ENCODE data around the gene TRIM2.

Gene TRIM2

DNA sequence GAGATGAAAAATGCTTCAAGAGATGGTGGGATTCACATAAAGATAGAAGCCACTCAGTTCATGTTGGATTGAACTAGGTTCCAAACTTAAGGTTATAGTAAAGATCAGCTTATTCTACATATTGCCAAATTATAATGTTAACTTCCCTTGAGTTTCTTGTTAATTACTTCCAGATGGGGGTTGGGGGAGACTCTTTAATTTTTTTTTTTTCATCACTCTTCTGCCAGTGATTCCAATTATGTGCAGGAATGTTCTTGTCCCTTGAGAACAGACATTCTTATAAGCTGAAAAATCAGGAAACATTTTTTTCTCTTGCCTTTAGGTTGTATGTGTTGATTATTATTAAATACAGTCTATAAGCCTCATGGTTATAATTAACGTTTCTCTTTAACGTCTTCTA lies 170.2 kb downstream of the TRIM2 start:
- DNase-seq (ENCODE audit: low read depth in 2 of 2) = no peak

DNA sequence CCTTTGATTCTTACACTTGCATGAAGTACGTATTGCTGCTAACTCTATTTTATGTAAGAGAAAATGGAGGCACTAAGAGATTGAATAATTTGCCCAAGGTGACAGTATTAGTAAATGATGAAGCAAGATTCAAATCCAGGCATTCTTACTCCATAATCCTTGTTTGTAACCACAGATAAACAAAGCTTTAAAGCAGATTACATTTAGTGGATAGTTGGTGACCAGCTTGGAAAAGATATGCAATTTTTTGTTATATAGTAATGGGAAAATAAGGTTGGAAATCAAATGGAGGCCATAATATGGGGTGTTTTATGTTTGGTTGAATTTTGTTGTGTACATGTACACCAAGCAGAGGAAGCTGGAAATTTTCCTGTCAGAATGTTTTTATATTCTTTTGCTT lies 171.1 kb downstream of the TRIM2 start:
- DNase-seq (ENCODE audit: low read depth in 2 of 2) = no peak

DNA sequence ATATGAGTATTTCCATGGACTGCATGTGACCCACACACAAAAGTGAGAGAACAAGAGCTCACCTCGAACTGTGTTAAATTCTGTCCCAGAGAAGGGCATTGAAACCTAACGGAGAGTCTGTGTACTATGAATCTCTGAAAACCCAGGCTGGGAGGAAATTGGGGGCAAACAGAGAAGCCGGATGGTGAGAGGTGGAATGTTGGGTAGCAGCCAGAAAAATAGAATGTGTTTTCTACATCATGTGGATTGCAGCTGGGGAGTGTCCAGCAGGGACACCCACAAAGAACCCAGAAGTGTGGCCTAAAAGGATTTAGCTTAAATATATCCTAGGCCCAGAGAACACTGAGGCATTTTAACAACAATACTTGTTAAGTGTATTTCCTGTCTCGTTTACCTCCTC lies 178.9 kb downstream of the TRIM2 start:
- no peak for DNase-seq (ENCODE audit: low read depth in 2 of 2)

DNA sequence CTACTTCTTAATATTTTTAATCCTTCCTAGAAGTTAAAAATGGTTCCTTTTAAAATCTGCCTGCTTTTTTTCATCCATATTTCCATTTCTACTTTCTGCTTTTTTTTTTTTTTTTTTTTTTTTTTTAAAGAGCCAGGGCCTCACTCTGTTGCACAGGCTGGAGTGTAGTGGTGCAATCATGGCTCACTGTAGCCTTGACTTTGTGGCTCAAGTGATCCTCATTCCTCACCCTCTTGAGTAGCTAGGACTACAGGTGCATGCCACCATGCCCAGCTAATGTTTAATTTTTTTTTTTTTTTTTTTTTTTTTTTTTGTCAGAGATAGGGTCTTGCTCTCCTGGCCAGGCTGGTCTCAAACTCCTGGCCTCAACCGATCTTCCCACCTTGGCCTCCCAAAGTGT lies 179.9 kb downstream of the TRIM2 start:
- no peak for DNase-seq (ENCODE audit: low read depth in 2 of 2)

DNA sequence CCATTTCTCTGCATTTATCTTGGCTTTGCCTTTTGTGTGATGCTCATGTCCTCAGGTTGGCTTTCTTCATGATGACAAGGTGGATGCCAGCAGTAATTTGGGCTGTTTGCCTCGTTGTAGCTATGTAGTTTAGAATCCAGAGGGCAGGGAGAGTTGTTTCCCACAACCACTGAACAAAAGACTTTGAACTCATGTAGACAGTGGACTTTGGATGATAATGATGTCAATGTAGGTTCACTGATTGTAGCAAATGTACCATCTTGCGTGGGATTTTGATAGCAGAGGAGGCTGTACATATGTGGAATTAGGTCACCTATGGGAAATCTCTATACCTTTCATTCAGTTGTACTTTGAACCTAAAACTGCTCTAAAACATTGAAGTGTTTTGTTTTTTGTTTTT lies 181.5 kb downstream of the TRIM2 start:
- no peak for DNase-seq (ENCODE audit: low read depth in 2 of 2)

DNA sequence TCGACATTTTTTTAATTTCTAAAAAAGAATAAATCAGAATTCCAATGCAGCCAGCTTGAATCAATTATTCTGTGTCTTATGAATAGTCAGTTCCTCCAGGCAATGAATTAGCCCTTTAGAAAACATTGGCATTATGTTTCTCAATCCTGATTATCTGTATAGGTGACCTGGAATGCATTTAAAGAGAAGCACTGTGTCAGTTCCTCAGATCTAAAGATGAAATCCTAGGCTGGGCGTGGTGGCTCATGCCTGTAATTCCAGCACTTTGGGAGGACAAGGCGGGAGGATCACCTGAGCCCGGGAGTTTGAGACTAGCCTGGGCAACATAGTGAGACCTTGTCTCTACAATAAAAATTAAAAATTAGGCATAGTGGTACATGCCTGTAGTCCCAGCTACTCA lies 183.7 kb downstream of the TRIM2 start:
- no peak for DNase-seq (ENCODE audit: low read depth in 2 of 2)

Data from stimulated activated CD8-positive, alpha-beta memory T cell treated with anti-CD3 and anti-CD28 coated beads, Interleukin-15, amount 100 ng/mL, for 48 hours (primary cell).